Esophagus (tissue), 2 donors: ENCODE data around the gene HDAC4. TPM values are rescaled to one million over a fixed set of nuclear protein-coding genes. Genes with fewer than 3 reads are reported as not detected.

ENCODE experiments used
- H3K27ac ChIP-seq, 2 donors: one replicate each; pipeline ENCODE4 v1.5.1; 2013; ENCODE audit warnings: low read depth in 2 of 2, mild to moderate bottlenecking in 2 of 2, inconsistent platforms in 1 of 2, low read length in 1 of 2, moderate library complexity in 1 of 2
- H3K27me3 ChIP-seq, 2 donors: one replicate each; pipeline ENCODE4 v1.6.1; 2013; ENCODE audit warnings: low read length in 2 of 2, control low read depth in 1 of 2, mild to moderate bottlenecking in 1 of 2; ENCODE audit not compliant: insufficient read depth in 2 of 2, control insufficient read depth in 1 of 2
- H3K36me3 ChIP-seq, 2 donors: one replicate each; pipeline ENCODE4 v1.6.1; 2013; ENCODE audit warnings: low read length in 1 of 2; ENCODE audit not compliant: control insufficient read depth in 2 of 2, insufficient read depth in 2 of 2
- H3K4me1 ChIP-seq, 2 donors: one replicate each; pipeline ENCODE4 v1.6.1; 2013; ENCODE audit warnings: low read length in 1 of 2; ENCODE audit not compliant: control insufficient read depth in 2 of 2, insufficient read depth in 2 of 2
- H3K4me3 ChIP-seq, 2 donors: one replicate each; pipeline ENCODE4 v1.5.1; 2013; ENCODE audit warnings: low read length in 2 of 2, mild to moderate bottlenecking in 2 of 2, low read depth in 1 of 2, moderate library complexity in 1 of 2
- H3K9me3 ChIP-seq, 2 donors: one replicate each; pipeline ENCODE4 v1.6.1; 2013; ENCODE audit warnings: mild to moderate bottlenecking in 2 of 2, low read depth in 1 of 2, low read length in 1 of 2, moderate library complexity in 1 of 2; ENCODE audit not compliant: control insufficient read depth in 2 of 2, insufficient read depth in 1 of 2
- WGBS, 2 donors: extraction: QIAGEN DNeasy Blood & Tissue Kit; methylation state at CpG; one replicate each; pipeline ENCODE4 v1.1.7; 2013; 5-methylcytosine and 5-hydroxymethylcytosine counted together
- polyA plus RNA-seq, 2 donors: library from polyadenylated mRNA; stranded (reverse); fragments of 200-250 nt; gene quantifications; one replicate each; pipeline ENCODE4 v1.2.3, GENCODE V29; 2013
- donor health status: healthy with polysubstance abuse.
- donor health status: Bipolar disorder and iron deficiency.

The HDAC4 gene
- polyA plus RNA-seq, 2 donors, result 5.9 to 10.2 TPM

DNA sequence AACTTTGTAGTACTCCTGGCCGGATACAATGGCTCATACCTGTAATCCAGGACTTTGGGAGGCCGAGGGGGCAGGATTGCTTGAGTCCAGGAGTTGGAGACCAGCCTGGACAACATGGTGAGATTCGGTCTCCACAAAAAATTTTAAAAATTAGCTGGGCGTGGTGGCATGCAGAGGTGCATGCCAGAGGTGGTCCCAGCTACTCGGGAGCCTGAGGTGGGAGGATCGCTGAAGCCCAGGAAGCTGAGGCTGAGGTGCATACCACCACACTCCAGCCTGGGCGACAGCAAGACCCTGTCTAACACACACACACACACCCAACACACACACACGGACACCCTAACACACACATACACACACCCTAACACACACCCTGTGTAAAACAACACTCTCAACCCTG is 55.6 kb downstream of the HDAC4 start:
- 88 to 91% methylated on average over 8 of the region's 8 CpGs for WGBS, 2 donors
- H3K4me1 ChIP-seq, result peaks cover 7 to 9% of the 10 kb centered on the region in 2 donors

GRCh38 chr2:239344857-239345216 is 56.0 kb downstream of the HDAC4 start:
- Histone ChIP-seq H3K4me1 (peaks cover 9% of the 10 kb centered on the region in 2 donors), H3K36me3 (peaks cover 0 to 5% of the 10 kb centered on the region in 2 donors), H3K9me3 (no peaks in the 10 kb centered on the region), H3K4me3 (no peak overlapping the region), H3K27ac (no peak overlapping the region), H3K27me3 (no peaks in the 10 kb centered on the region)
- 94 to 95% methylated on average over 4 of the region's 4 CpGs for WGBS, 2 donors

More for the DNA sequence above, 55.6 kb downstream of the HDAC4 start:
- Histone ChIP-seq H3K36me3 (peaks cover 0 to 5% of the 10 kb centered on the region in 2 donors), H3K9me3 (no peaks in the 10 kb centered on the region), H3K27ac (no peak overlapping the region), H3K4me3 (no peak overlapping the region), H3K27me3 (no peaks in the 10 kb centered on the region)

DNA sequence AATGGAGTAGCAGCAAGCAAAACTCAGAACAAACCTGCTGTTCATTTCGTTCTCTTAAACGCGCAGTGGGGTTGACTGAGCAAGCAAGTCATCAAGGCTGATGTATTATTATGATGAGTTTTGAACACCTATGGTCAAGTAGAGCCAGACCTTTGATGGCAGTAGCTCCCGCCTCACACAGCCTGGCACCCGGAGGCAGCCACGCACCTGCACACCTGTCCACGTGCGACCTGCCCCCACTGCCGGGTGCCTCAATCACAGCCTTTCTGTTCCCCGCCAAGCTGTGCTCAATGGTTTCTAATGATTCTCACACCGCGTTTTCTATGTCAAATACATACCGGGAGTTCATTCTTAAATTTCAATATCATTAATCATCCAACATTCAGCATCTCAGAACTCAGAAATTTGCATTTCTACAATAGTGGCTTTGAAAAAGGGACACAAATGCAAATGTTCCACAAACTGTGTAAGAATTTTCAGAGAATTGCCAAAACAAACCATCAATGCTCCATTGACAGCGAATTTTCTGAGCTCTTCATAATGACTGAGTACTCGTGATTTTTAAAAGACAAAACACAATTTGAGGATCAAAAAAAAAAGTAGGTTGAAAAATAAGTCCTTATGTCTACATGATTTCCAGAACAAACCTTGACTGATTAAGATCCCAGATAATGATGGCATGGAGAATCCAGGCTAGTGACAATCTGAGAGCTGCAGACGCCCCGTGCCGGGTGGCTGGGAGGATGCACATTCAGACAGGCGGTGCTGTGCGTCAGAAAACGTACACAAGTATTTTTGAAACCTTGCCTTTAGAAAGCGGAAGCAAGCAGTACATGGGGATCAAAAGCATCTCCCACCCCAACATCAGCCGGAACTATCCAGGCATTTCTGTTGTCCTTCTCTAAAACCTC is 56.6 kb downstream of the HDAC4 start:
- no peak overlapping the region for H3K27ac ChIP-seq
- 92 to 96% methylated on average over 23 of the region's 23 CpGs for WGBS, 2 donors

DNA sequence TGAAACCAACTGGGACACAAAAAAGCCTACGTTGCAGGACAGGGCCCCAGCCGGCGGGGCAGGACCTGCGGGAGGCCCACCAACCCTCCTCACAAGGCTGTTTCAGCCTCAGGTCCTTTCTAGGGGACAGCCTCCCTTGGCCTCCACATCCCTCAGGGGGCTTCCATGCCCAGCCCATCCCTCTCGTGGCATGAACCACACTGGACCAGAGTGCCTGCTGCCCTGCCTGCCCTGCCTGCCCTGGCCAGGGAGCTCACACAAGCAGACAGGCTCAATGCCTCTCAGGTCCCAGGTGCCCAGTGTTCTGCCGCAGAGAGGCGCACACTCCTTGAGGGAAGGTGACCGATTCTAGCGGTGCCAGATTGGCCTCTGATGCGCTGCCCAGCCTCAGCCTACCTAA is 57.4 kb downstream of the HDAC4 start:
- Histone ChIP-seq H3K36me3 (peaks cover 0 to 2% of the 10 kb centered on the region in 2 donors), H3K4me1 (peaks cover 0 to 6% of the 10 kb centered on the region in 2 donors), H3K4me3 (no peak overlapping the region), H3K27ac (no peak overlapping the region), H3K9me3 (no peaks in the 10 kb centered on the region), H3K27me3 (no peaks in the 10 kb centered on the region)
- WGBS, 2 donors, result 97 to 98% methylated on average over 10 of the region's 10 CpGs

More for the DNA sequence above, 56.6 kb downstream of the HDAC4 start:
- H3K27me3 ChIP-seq, result no peaks in the 10 kb centered on the region
- H3K4me1 ChIP-seq, result peaks cover 4 to 6% of the 10 kb centered on the region in 2 donors
- H3K36me3 ChIP-seq, result peaks cover 0 to 2% of the 10 kb centered on the region in 2 donors
- H3K4me3 ChIP-seq, result no peak overlapping the region
- no peaks in the 10 kb centered on the region for H3K9me3 ChIP-seq

DNA sequence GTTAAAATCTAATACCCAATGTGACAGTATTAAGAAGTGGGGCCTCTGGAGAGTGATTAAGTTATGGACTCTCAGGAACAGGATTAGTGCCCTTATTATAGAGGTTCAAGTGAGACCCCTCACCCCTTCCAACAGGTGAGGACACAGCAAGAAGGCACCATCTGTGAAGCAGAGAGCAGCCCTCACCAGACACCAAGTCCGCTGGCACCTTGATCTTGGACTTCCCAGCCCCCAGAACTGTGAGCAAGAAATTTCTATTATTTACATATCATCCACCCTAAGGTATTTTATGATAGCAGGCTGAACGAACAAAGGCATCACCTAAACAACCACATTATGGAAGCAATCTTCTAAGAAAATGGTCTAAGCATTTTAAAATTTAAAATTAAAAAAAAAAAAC is 59.0 kb downstream of the HDAC4 start:
- H3K27me3 ChIP-seq, result no peaks in the 10 kb centered on the region
- H3K36me3 ChIP-seq, result peaks cover 0 to 2% of the 10 kb centered on the region in 2 donors
- peaks cover 8 to 15% of the 10 kb centered on the region in 2 donors for H3K4me1 ChIP-seq
- no peak overlapping the region for H3K4me3 ChIP-seq
- H3K27ac ChIP-seq, result no peak overlapping the region
- H3K9me3 ChIP-seq, result no peaks in the 10 kb centered on the region
- WGBS, 2 donors, result 85 to 94% methylated on average over 2 of the region's 2 CpGs

- no peak overlapping the region for H3K4me3 ChIP-seq
- H3K27ac ChIP-seq, result no peak overlapping the region
- 68 to 69% methylated on average over 8 of the region's 8 CpGs for WGBS, 2 donors
Observed at GRCh38 chr2:239341146-239341732, 59.6 kb downstream of the HDAC4 start.

DNA sequence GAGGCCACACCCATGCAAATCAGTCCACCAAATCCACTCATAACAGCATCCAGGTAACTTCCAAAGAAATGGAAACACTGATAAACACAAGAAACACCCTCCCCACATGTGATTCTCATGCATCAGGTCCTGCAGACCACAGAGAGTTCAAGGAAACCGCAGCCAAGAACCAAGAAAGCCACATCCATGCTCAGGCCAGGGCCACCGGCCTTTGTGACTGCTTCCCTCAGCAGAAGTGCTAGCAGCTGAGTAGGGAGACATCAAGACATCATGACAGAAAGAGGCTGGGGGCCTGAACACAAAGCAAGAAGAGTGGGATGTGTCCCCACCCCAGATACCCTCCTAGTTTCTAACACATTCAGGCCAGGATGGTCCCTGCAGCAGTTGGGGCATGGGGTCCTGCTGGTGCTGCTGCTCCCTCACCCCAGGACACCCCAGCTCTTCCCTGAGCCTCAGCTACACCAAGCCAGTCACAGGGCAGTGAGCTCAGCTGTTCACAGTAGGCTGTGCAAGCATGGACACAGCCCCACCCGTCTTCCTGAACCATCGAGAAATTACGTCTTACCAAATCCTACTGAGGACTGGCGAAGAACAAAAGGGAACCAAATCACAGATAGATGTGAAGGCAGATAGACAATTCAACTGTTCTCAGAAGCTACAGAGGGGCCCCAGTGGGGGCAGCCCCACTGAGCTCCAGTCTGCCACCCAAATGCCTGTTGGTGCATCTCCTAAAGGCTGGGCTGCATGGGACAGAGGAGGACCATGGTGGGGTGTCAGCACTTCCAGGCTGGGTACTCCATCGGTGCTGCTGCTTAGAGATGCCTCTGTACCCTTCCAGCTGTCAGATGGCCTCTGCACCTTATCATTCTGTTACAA is 60.9 kb downstream of the HDAC4 start:
- 76 to 81% methylated on average over 7 of the region's 7 CpGs for WGBS, 2 donors
- no peak overlapping the region for H3K27ac ChIP-seq

More at GRCh38 chr2:239341146-239341732, 59.6 kb downstream of the HDAC4 start:
- no peaks in the 10 kb centered on the region for H3K9me3 ChIP-seq
- no peaks in the 10 kb centered on the region for H3K27me3 ChIP-seq
- H3K36me3 ChIP-seq, result peaks cover 0 to 2% of the 10 kb centered on the region in 2 donors
- H3K4me1 ChIP-seq, result peaks cover 8 to 15% of the 10 kb centered on the region in 2 donors

GRCh38 chr2:239339241-239339640 is 61.6 kb downstream of the HDAC4 start:
- Histone ChIP-seq H3K36me3 (peaks cover 0 to 2% of the 10 kb centered on the region in 2 donors), H3K9me3 (no peaks in the 10 kb centered on the region), H3K27me3 (no peaks in the 10 kb centered on the region), H3K27ac (no peak overlapping the region), H3K4me1 (peaks cover 8 to 15% of the 10 kb centered on the region in 2 donors), H3K4me3 (no peak overlapping the region)
- 86 to 95% methylated on average over 6 of the region's 6 CpGs for WGBS, 2 donors

More for the DNA sequence above, 60.9 kb downstream of the HDAC4 start:
- H3K27me3 ChIP-seq, result no peaks in the 10 kb centered on the region
- H3K9me3 ChIP-seq, result no peaks in the 10 kb centered on the region
- H3K4me1 ChIP-seq, result peaks cover 8 to 15% of the 10 kb centered on the region in 2 donors
- peaks cover 0 to 2% of the 10 kb centered on the region in 2 donors for H3K36me3 ChIP-seq
- H3K4me3 ChIP-seq, result no peak overlapping the region

- no peaks in the 10 kb centered on the region for H3K36me3 ChIP-seq
- H3K9me3 ChIP-seq, result no peaks in the 10 kb centered on the region
- no peak overlapping the region for H3K4me3 ChIP-seq
- 71 to 81% methylated on average over 15 of the region's 15 CpGs for WGBS, 2 donors
- peak overlapping the region in 1 of 2 donors; percentile 41 for H3K27ac ChIP-seq
- no peaks in the 10 kb centered on the region for H3K27me3 ChIP-seq
- peaks cover 8 to 15% of the 10 kb centered on the region in 2 donors for H3K4me1 ChIP-seq
Observed at GRCh38 chr2:239337877-239338484, 62.8 kb downstream of the HDAC4 start.
